Stimulated activated CD4-positive, alpha-beta T cell treated with anti-CD3 and anti-CD28 coated beads, Interleukin-1b, Interleukin-23, amount 100 ng/mL, for 4 hours (primary cell): ENCODE data around the gene CSPG5.
A peak's percentile ranks its signal among the peaks of the same experiment; 100 is the strongest.

Experiments used
- DNase-seq, 2 donors: peaks; one replicate each; pipeline ENCODE4 v3.0.0-alpha.2; 2020; ENCODE audit warnings: low read depth in 2 of 2

CSPG5 gene

GRCh38 chr3:47536967-47537366 is 41.7 kb downstream of the CSPG5 start:
- no peak for DNase-seq

- no peak for DNase-seq
Measured at GRCh38 chr3:47536221-47536891, 42.3 kb downstream of the CSPG5 start.

- no peak for DNase-seq
Measured at GRCh38 chr3:47533996-47534454, 44.6 kb downstream of the CSPG5 start.

GRCh38 chr3:47533481-47533880 is 45.2 kb downstream of the CSPG5 start:
- DNase-seq = no peak

- no peak for DNase-seq
Measured at GRCh38 chr3:47527952-47528725, 50.5 kb downstream of the CSPG5 start.

GRCh38 chr3:47525617-47526016 is 53.0 kb downstream of the CSPG5 start:
- no peak for DNase-seq

GRCh38 chr3:47523310-47524073 is 55.2 kb downstream of the CSPG5 start:
- DNase-seq = no peak

GRCh38 chr3:47522082-47522987 is 56.3 kb downstream of the CSPG5 start:
- peak; percentile 57 to 60 for DNase-seq

GRCh38 chr3:47520756-47521155 is 57.9 kb downstream of the CSPG5 start:
- no peak for DNase-seq

- DNase-seq = no peak
Measured at GRCh38 chr3:47517937-47518336, 60.7 kb downstream of the CSPG5 start.

GRCh38 chr3:47515864-47516319 is 62.8 kb downstream of the CSPG5 start:
- DNase-seq = no peak

- DNase-seq = no peak
Measured at GRCh38 chr3:47515100-47515499, 63.6 kb downstream of the CSPG5 start.

- peak; percentile 93 for DNase-seq
Measured at GRCh38 chr3:47513125-47513929, 65.3 kb downstream of the CSPG5 start, which contains the start of gene ELP6. Gene ELP6, minus strand, starts transcription at chr3:47513712. Its CDS starts 122 bp downstream, at chr3:47513590.

GRCh38 chr3:47512416-47513124 is 66.1 kb downstream of the CSPG5 start:
- DNase-seq = peak in 1 of 2 donors; percentile 17
